Measurements from ENCODE around the gene SSUH2. TPM values are rescaled to one million over a fixed set of nuclear protein-coding genes. Genes with fewer than 3 reads are reported as not detected.

The SSUH2 gene
- total and polyA plus RNA-seq, 9 of the 15 experiments (the other 6 are each of a cell fraction or from before 2014, with no cell fraction given): 0.04 to 0.17 (median 0.04) TPM; not detected in 6

GRCh38 chr3:8618950-8619349 lies 25.6 kb downstream of the SSUH2 start (continued):
- TF ChIP-seq CHAMP1 (IDR thresholded peaks at IDR 0.05): no peak
- TF ChIP-seq ZNF551 (CRISPR knock-in tag; IDR thresholded peaks at IDR 0.05): no peak

GRCh38 chr3:8617921-8618320 lies 26.7 kb downstream of the SSUH2 start:
- FAIRE-seq (no peak), ATAC-seq (no peak), DNase-seq (ENCODE audit: extremely low read depth in 1 of 4, low spot score in 3 of 4) (no peak)
- Histone ChIP-seq H4K20me1 (replicated peaks; ENCODE audit: control insufficient read depth, insufficient read depth, low read length) (no peaks in the 10 kb centered on the region), H3K27ac (ENCODE audit: extremely low read depth, low read depth, low read length) (no peak overlapping the region), H3K4me3 (no peak overlapping the region), H3K79me2 (ENCODE audit: control insufficient read depth, insufficient read depth, low read length) (no peaks in the 10 kb centered on the region), H2AFZ (ENCODE audit: low read depth, low read length) (no peak overlapping the region), H3K4me2 (ENCODE audit: insufficient read depth, low read length) (no peak overlapping the region), H3K9ac (ENCODE audit: insufficient read depth in 1 of 2, low read depth in 2 of 2, low read length in 2 of 2) (no peak overlapping the region), H3K9me1 (ENCODE audit: control insufficient read depth, insufficient read depth, low read length) (no peaks in the 10 kb centered on the region), H3K4me1 (replicated peaks in 1 of 2; ENCODE audit: control insufficient read depth in 2 of 2, insufficient read depth in 2 of 2, low read length in 2 of 2) (no peaks in the 10 kb centered on the region), H3K27me3 (ENCODE audit: control insufficient read depth in 2 of 2, insufficient read depth in 2 of 2, low read length in 2 of 2) (peaks cover 0 to 9% of the 10 kb centered on the region in 2 experiments; a peak in 2 of 5 replicates), H3K9me3 (replicated peaks; ENCODE audit: control insufficient read depth, insufficient read depth, low read depth, low read length) (no peaks in the 10 kb centered on the region), H3K36me3 (ENCODE audit: control insufficient read depth, insufficient read depth, low read length) (no peaks in the 10 kb centered on the region)
- no peak for TF ChIP-seq EGR1 (conservative IDR thresholded peaks at IDR 0.05)
- no peak for TF ChIP-seq ZNF76 (CRISPR knock-in tag; IDR thresholded peaks at IDR 0.05; ENCODE audit: borderline replicate concordance)
- no peak for TF ChIP-seq SMARCC2 (IDR thresholded peaks at IDR 0.05; ENCODE audit: low read depth)
- TF ChIP-seq USF2 (CRISPR knock-in tag; IDR thresholded peaks at IDR 0.05): no peak
- no peak for TF ChIP-seq KLF13 (tag; IDR thresholded peaks at IDR 0.05; ENCODE audit: borderline replicate concordance, low read depth)
- TF ChIP-seq RBM14 (IDR thresholded peaks at IDR 0.05; ENCODE audit: borderline replicate concordance, insufficient read depth, low read depth, low read length): no peak
- TF ChIP-seq CHD2 (IDR thresholded peaks at IDR 0.05; ENCODE audit: low read depth, low read length): no peak
- TF ChIP-seq CCAR2 (IDR thresholded peaks at IDR 0.05; ENCODE audit: low read depth, low read length): no peak
- no peak for TF ChIP-seq ZNF274 (IDR thresholded peaks at IDR 0.05; ENCODE audit: borderline replicate concordance, low read depth, low read length)
- TF ChIP-seq ZNF239 (CRISPR knock-in tag; IDR thresholded peaks at IDR 0.05): no peak
- no peak for TF ChIP-seq ZNF511 (CRISPR knock-in tag; IDR thresholded peaks at IDR 0.05)
- TF ChIP-seq ARID2 (IDR thresholded peaks at IDR 0.05): no peak
- in situ Hi-C loops (cut with MboI) (no loop called here), intact Hi-C loops (cut with micrococcal nuclease) (no loop called here)
- ChIA-PET POLR2A (no interaction called here), CTCF (ENCODE audit: low intra/inter-chr PET ratio) (no interaction called here)
- BruUV-seq (replicated peaks): no TSS peak
- 2% methylated on average over 5 of the region's 5 CpGs for WGBS (ENCODE audit: insufficient coverage, low coverage, missing lambda C conversion rate)

Measured in K562 (cell line).